Measurements from ENCODE around the gene KLK12.

GRCh38 chr19:50998686-50999085, 36.1 kb downstream of the KLK12 start:
- TF ChIP-seq CTCF (IDR thresholded peaks at IDR 0.05 in 2 of 3, conservative IDR thresholded peaks at IDR 0.05 in 1 of 3; ENCODE audit: insufficient read depth in 2 of 3, low read depth in 1 of 3, low read length in 3 of 3) (no peak), NFIC (IDR thresholded peaks at IDR 0.05) (no peak)
- TF ChIP-seq, protein P1, sequence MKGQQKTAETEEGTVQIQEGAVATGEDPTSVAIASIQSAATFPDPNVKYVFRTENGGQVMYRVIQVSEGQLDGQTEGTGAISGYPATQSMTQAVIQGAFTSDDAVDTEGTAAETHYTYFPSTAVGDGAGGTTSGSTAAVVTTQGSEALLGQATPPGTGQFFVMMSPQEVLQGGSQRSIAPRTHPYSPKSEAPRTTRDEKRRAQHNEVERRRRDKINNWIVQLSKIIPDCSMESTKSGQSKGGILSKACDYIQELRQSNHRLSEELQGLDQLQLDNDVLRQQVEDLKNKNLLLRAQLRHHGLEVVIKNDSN (CRISPR knock-in tag; IDR thresholded peaks at IDR 0.05), result no peak

Data from K562 (cell line).